Activated naive CD8-positive, alpha-beta T cell treated with anti-CD3 and anti-CD28 coated beads for 36 hours (primary cell): ENCODE results near the gene ITIH5. TPM values are rescaled to one million over a fixed set of nuclear protein-coding genes. Genes with fewer than 3 reads are reported as not detected.

Experiments used
- DNase-seq: peaks from one replicate; pipeline ENCODE4 v3.0.0; 2021
- H3K27ac Mint-ChIP-seq: one replicate; pipeline ENCODE4 v1.8.0; 2022; ENCODE audit warnings: mild to moderate bottlenecking, moderate library complexity, mixed read lengths
- H3K27me3 Mint-ChIP-seq: one replicate; pipeline ENCODE4 v1.8.0; 2022; ENCODE audit warnings: mild to moderate bottlenecking, mixed read lengths
- H3K36me3 Mint-ChIP-seq: one replicate; pipeline ENCODE4 v1.8.0; 2021; ENCODE audit warnings: mild to moderate bottlenecking, mixed read lengths
- H3K4me1 Mint-ChIP-seq: one replicate; pipeline ENCODE4 v1.8.0; 2021; ENCODE audit warnings: mixed read lengths
- H3K4me3 Mint-ChIP-seq: one replicate; pipeline ENCODE4 v1.8.0; 2022; ENCODE audit warnings: mild to moderate bottlenecking, moderate library complexity, mixed read lengths
- H3K9me3 Mint-ChIP-seq: one replicate; pipeline ENCODE4 v1.8.0; 2022; ENCODE audit warnings: mixed read lengths
- total RNA-seq, 2 experiments: library from RNA; stranded (reverse); gene quantifications; one replicate each; pipeline ENCODE4 v1.2.3, GENCODE V29; 2021

ITIH5 gene
- total RNA-seq, 2 experiments from 2014 or later, result not detected

DNA sequence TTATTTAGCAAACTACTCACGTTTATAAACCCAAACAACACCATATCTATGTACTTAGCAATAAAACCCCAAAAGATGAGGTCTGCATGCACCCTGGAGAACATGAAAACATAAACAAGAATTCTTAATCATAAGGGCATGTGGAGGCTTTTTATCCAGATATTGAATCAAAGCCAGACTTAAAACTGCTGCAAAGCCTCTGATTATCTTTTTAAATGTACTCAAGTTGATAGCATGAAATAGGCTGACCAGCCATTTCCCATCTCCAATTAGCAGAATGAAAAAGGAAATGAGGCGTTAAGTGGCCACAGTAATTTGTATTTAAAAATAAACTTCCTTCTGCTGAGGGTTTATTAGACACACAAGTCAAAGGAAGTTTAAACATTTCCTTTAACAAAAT lies 48.3 kb downstream of the ITIH5 start:
- H3K27ac Mint-ChIP-seq, result no peak overlapping the region
- no peaks in the 10 kb centered on the region for H3K9me3 Mint-ChIP-seq
- no peak overlapping the region for H3K4me3 Mint-ChIP-seq
- no peaks in the 10 kb centered on the region for H3K36me3 Mint-ChIP-seq
- DNase-seq, result no peak
- peaks cover 3% of the 10 kb centered on the region for H3K27me3 Mint-ChIP-seq
- no peaks in the 10 kb centered on the region for H3K4me1 Mint-ChIP-seq

DNA sequence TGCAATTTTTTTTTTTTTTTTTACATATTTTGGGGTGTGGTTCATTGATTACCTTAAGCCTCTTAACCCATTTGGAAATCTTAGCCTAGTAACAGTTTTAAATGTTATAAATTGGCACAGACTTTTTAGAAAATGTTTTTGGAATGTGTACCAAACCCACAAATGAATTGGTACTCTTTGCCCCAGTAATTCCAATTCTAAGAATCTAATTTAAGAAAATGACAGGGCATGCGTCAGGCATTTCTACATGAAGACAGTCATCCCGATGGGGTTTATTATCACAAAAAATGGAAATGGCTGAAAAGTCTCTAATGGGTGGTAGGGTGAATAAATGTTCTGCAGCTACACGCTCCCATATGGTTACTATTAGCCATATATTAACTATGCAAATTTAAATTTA lies 54.9 kb downstream of the ITIH5 start:
- no peak for DNase-seq
- Mint-ChIP-seq H3K9me3 (no peaks in the 10 kb centered on the region), H3K4me1 (no peaks in the 10 kb centered on the region), H3K36me3 (no peaks in the 10 kb centered on the region), H3K27me3 (no peaks in the 10 kb centered on the region), H3K27ac (no peak overlapping the region), H3K4me3 (no peak overlapping the region)

- Mint-ChIP-seq H3K4me1 (no peaks in the 10 kb centered on the region), H3K27me3 (no peaks in the 10 kb centered on the region), H3K27ac (no peak overlapping the region), H3K9me3 (no peaks in the 10 kb centered on the region), H3K4me3 (no peak overlapping the region), H3K36me3 (no peaks in the 10 kb centered on the region)
- DNase-seq, result no peak
Observed at GRCh38 chr10:7610651-7611389, 55.9 kb downstream of the ITIH5 start.

DNA sequence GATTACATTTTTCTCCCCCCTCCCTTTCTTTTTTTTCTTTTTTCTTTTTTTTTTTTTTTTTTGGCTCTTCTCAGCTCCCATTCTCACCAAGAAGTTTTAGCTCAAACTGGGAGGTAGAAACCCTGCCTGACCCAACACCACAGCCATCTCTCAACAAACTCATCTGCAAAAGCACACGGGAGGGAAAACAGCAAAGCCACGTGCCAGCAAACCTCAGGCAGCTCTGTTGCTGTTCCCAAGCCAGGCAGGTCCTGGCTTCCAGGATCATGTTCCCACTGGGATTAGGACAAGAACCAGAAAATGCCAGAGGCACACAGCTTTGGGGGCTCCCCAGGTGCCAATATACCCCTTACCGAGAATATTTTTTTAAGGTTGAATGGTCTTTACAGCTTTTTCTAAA lies 56.7 kb downstream of the ITIH5 start:
- Mint-ChIP-seq H3K4me3 (no peak overlapping the region), H3K27me3 (no peaks in the 10 kb centered on the region), H3K4me1 (no peaks in the 10 kb centered on the region), H3K27ac (no peak overlapping the region), H3K36me3 (no peaks in the 10 kb centered on the region), H3K9me3 (no peaks in the 10 kb centered on the region)
- DNase-seq, result no peak

- no peaks in the 10 kb centered on the region for H3K4me1 Mint-ChIP-seq
- H3K27me3 Mint-ChIP-seq, result no peaks in the 10 kb centered on the region
- no peak for DNase-seq
- no peaks in the 10 kb centered on the region for H3K36me3 Mint-ChIP-seq
- no peaks in the 10 kb centered on the region for H3K9me3 Mint-ChIP-seq
- H3K27ac Mint-ChIP-seq, result no peak overlapping the region
- H3K4me3 Mint-ChIP-seq, result no peak overlapping the region
Observed at GRCh38 chr10:7609556-7609955, 57.2 kb downstream of the ITIH5 start.

GRCh38 chr10:7608001-7608400 lies 58.8 kb downstream of the ITIH5 start:
- no peak for DNase-seq
- Mint-ChIP-seq H3K9me3 (no peaks in the 10 kb centered on the region), H3K27ac (no peak overlapping the region), H3K4me1 (no peaks in the 10 kb centered on the region), H3K4me3 (no peak overlapping the region), H3K27me3 (no peaks in the 10 kb centered on the region), H3K36me3 (no peaks in the 10 kb centered on the region)

- Mint-ChIP-seq H3K4me3 (no peak overlapping the region), H3K9me3 (no peaks in the 10 kb centered on the region), H3K27me3 (no peaks in the 10 kb centered on the region), H3K27ac (no peak overlapping the region), H3K4me1 (no peaks in the 10 kb centered on the region), H3K36me3 (no peaks in the 10 kb centered on the region)
- no peak for DNase-seq
Observed at GRCh38 chr10:7606951-7607404, 59.8 kb downstream of the ITIH5 start.

DNA sequence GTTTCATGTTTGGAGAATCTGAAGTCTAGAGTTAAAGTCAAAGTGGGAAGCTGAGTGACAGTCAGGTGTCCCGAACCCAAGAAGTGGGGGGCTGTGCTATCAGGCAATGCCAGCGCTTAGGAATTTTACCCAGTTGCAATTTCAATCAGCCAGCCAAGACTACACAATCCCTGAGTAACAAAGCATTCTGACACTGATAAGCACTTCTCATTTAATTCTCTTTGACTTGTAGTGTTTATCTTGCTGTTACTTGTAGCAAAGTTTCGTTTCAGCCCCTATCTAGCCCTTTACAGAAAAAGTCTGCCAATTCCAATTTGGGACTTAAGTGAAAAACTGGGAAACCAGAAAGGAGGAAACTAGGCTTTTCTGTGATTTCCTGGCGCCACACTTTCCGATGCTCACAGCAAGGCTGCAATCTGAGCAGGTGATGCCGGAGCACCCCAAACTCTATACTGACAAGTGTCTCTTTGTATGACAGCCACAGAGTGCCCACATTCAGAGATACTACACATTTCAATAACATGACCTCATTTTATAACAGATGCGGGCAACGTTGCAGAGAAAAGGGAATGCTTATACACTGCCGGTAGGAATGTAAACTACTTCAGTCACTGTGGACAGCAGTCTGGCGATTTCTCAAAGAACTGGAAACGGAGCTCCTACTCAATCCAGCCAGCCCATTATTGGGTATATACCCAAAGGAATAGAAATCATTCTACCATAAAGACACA lies 61.0 kb downstream of the ITIH5 start:
- Mint-ChIP-seq H3K4me1 (peaks cover 6% of the 10 kb centered on the region), H3K4me3 (no peak overlapping the region), H3K27me3 (no peaks in the 10 kb centered on the region), H3K27ac (no peak overlapping the region), H3K9me3 (no peaks in the 10 kb centered on the region), H3K36me3 (no peaks in the 10 kb centered on the region)
- DNase-seq, result no peak

DNA sequence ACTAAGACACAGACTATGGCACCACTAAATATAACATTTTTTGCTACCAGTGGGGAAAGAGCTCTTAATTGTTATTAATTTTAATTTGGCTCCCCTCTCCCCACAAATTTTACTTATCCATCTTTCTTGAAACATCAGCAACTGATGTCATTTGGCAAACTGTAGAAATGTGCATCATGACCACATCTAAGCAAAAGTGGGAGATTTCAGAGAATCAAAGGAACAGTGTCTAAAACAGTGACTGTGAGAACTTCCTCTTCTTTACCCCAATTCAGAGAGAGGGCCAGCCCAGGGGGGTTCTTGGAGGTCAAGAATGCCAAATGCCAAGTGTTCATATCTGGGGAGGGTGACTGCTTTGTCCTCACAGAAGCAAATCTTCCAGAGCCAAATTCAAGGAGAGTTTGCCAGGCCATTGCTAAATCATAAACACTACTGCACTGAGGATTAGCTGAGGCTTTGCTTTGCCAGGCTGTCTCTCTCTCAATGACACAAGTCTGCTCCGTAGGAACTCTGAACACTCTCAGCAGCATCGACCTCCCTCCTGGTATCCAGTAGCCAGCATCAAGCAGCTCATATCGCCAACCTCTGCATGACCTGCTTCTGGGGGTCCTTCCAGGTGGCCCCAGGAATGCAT lies 65.6 kb downstream of the ITIH5 start:
- no peak for DNase-seq
- Mint-ChIP-seq H3K36me3 (no peaks in the 10 kb centered on the region), H3K9me3 (no peaks in the 10 kb centered on the region), H3K4me3 (no peak overlapping the region), H3K4me1 (peaks cover 6% of the 10 kb centered on the region), H3K27me3 (no peaks in the 10 kb centered on the region), H3K27ac (no peak overlapping the region)

DNA sequence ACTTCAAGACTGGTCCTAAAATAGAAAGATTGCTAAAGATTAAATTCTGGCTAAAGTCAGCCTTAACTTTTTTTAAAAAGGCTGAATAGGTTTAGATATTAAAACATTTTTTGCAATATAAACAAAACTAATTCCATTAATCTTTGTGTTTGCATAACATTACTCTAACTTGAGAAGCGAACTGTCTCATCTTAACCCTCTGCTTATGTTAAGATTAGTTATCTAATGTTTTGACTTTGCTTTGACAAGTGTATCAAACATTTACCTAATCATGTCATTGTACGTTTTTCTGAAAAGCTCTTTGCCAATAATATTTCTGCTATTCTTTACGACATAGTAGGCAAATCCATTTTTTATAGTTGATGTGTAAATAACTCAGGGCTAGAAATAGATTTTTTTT lies 68.0 kb downstream of the ITIH5 start:
- no peak for DNase-seq
- Mint-ChIP-seq H3K27ac (no peak overlapping the region), H3K27me3 (no peaks in the 10 kb centered on the region), H3K36me3 (no peaks in the 10 kb centered on the region), H3K9me3 (no peaks in the 10 kb centered on the region), H3K4me1 (peaks cover 6% of the 10 kb centered on the region), H3K4me3 (no peak overlapping the region)

DNA sequence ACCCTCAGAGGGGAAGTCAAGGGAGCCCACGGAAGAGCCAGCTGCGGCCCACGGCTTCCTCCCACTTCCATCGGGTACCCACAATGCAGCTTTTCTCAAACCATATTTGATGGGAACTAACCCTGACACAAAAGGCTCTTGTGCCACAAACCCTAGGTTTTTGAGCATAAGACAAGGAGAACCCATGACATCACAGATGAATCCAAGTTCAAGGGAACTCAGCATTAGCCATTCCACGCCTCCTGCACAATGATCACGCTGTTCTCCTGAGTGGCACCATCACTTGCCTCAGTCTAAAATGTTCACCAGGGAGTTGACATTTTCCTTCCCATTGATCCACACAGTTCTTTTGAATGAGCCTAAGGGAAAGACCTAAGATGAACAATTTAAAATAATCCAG lies 70.4 kb downstream of the ITIH5 start:
- no peaks in the 10 kb centered on the region for H3K9me3 Mint-ChIP-seq
- no peak overlapping the region for H3K4me3 Mint-ChIP-seq
- peaks cover 7% of the 10 kb centered on the region for H3K4me1 Mint-ChIP-seq

GRCh38 chr10:7593905-7594304 lies 72.9 kb downstream of the ITIH5 start:
- Mint-ChIP-seq H3K27me3 (no peaks in the 10 kb centered on the region), H3K27ac (no peak overlapping the region), H3K36me3 (no peaks in the 10 kb centered on the region), H3K9me3 (no peaks in the 10 kb centered on the region), H3K4me1 (peaks cover 5% of the 10 kb centered on the region), H3K4me3 (no peak overlapping the region)
- DNase-seq, result no peak

More for the DNA sequence above, 70.4 kb downstream of the ITIH5 start:
- H3K27me3 Mint-ChIP-seq, result no peaks in the 10 kb centered on the region
- no peak overlapping the region for H3K27ac Mint-ChIP-seq
- H3K36me3 Mint-ChIP-seq, result no peaks in the 10 kb centered on the region
- no peak for DNase-seq

DNA sequence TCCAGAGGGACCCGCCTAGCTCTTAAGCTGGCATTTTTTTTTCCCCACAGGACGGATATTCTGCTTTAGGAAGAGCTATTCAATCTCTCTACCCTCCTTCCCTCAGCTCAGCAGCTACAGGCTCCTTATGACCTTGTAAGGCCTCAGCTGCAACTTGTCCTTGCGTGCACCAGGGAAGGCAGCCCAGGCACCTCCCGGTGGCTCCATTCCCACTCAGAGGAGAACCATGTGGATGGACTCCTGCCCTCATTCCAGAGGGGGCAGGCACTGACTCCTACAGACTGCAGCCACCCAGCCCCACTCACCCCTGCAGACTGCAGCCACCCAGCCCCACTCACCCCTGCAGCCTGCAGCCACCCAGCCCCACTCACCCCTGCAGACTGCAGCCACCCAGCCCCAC lies 73.7 kb downstream of the ITIH5 start:
- H3K9me3 Mint-ChIP-seq, result no peaks in the 10 kb centered on the region
- H3K27ac Mint-ChIP-seq, result no peak overlapping the region
- H3K27me3 Mint-ChIP-seq, result no peaks in the 10 kb centered on the region
- no peak overlapping the region for H3K4me3 Mint-ChIP-seq
- H3K36me3 Mint-ChIP-seq, result no peaks in the 10 kb centered on the region
- H3K4me1 Mint-ChIP-seq, result peaks cover 5% of the 10 kb centered on the region
- DNase-seq, result no peak

GRCh38 chr10:7592627-7593026 lies 74.1 kb downstream of the ITIH5 start:
- Mint-ChIP-seq H3K36me3 (no peaks in the 10 kb centered on the region), H3K9me3 (no peaks in the 10 kb centered on the region), H3K27ac (no peak overlapping the region), H3K4me1 (peaks cover 5% of the 10 kb centered on the region), H3K4me3 (no peak overlapping the region), H3K27me3 (no peaks in the 10 kb centered on the region)
- DNase-seq, result no peak

GRCh38 chr10:7590271-7590670 lies 76.5 kb downstream of the ITIH5 start:
- H3K9me3 Mint-ChIP-seq, result no peaks in the 10 kb centered on the region
- no peaks in the 10 kb centered on the region for H3K27me3 Mint-ChIP-seq
- H3K27ac Mint-ChIP-seq, result no peak overlapping the region
- H3K4me3 Mint-ChIP-seq, result no peak overlapping the region
- peaks cover 7% of the 10 kb centered on the region for H3K4me1 Mint-ChIP-seq
- DNase-seq, result no peak
- no peaks in the 10 kb centered on the region for H3K36me3 Mint-ChIP-seq
